Suprapubic skin (tissue), 4 donors: Measurements from ENCODE around the gene CCDC69.

ENCODE experiments used
- CTCF ChIP-seq, 2 donors: fragments of 200-600 bp in 1 of 2; fragments of 450-650 bp in 1 of 2; sonication (generic) in 1 of 2; IDR thresholded peaks; one replicate each; pipeline ENCODE4 v1.5.1; 2016 to 2019; ENCODE audit warnings: antibody characterized with exemption in 2 of 2, mild to moderate bottlenecking in 1 of 2, moderate library complexity in 1 of 2
- POLR2A ChIP-seq, 2 donors: fragments of 450-650 bp; IDR thresholded peaks; one replicate each; pipeline ENCODE4 v1.6.1; 2017; ENCODE audit warnings: antibody characterized with exemption in 2 of 2, mild to moderate bottlenecking in 2 of 2, moderate library complexity in 2 of 2
- POLR2AphosphoS5 ChIP-seq, 3 donors: sonication (generic); formaldehyde crosslinking; IDR thresholded peaks; one replicate each; pipeline ENCODE4 v1.6.1; 2017; ENCODE audit warnings: antibody characterized with exemption in 3 of 3

GRCh38 chr5:151249281-151249680 is 25.4 kb upstream of the CCDC69 start:
- TF ChIP-seq CTCF (IDR thresholded peaks at IDR 0.05) (no peak), POLR2A (IDR thresholded peaks at IDR 0.05) (no peak), POLR2AphosphoS5 (IDR thresholded peaks at IDR 0.05) (no peak)
